HG03469 (cell line): ENCODE results near the gene ARHGAP22.

ENCODE experiments used
- ATAC-seq: cut with Tn5 transposase; IDR thresholded peaks from one replicate; pipeline ENCODE4 v1.9.1; 2021; ENCODE audit warnings: mild to moderate bottlenecking, moderate library complexity, moderate number of reproducible peaks; ENCODE audit not compliant: unreplicated experiment

Gene ARHGAP22

DNA sequence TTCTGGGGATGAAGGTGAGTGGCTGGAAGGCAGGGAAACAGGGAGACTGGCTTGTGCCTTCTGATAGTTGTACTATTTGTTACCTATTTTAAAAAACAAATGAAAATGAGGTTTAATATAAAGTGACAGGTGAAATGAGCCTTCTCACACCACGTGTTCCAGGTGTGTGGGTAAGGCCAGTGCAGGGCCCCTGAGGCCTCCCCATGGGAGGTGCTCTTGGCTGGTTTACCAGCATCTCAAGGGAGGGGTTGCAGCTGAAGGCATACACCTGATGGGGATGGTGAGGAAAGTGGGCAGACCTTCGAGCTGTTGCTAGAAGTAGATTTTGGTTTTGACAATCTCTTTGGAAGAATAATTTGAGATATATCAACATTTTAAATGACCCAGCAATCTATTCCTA lies 103.6 kb downstream of the ARHGAP22 start:
- ATAC-seq = no peak

- no peak for ATAC-seq
Measured at GRCh38 chr10:48500771-48501170, 104.1 kb downstream of the ARHGAP22 start.

- ATAC-seq = no peak
Measured at GRCh38 chr10:48498940-48499510, 105.8 kb downstream of the ARHGAP22 start.

DNA sequence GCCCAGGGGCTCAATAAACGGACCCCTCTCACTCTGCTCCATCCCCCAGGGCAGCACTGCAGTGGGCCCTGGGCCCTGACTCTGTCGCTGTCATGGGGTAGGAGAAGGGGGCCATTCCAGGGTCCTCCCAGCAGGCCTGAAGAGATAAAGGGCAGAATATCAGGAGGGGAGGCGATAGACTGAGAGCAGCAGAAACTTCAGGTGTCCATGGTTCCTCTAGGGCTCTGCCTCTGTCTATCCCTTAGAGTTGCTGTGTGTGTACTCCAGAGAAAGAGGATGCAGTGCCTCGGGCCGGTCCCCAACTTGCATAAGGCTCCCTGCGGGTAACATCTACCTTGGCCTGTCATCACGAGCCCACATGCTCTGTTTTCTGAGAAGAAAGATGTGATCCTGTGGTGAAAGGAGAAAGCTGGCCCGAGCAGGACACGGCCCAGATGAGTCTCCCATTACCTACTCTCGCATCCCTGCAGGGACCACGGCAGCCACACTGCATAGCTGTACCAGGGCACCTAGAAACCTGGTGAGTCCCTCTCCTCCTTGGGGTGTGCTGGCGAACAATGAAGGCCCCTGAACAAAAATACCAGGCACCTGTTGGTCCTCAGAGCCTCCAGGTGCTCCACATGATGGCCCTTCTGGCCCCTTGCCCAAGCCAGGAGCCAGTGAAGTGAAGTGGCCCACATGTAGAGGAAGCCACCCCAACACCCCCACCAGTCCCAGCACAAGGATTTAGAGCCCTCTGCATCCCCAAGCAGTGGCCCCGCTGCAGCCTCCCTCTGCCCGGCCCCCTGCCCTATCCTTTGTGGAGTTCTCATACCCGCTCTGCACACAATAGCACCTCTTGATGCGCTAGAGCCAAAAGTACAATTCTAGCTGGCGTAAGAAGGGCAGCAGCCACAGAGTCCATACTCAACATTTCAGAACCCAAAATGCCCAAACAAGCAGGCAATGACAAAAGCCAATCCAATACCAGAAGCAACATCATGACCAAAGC lies 106.8 kb downstream of the ARHGAP22 start:
- ATAC-seq = no peak

GRCh38 chr10:48496831-48497779 lies 107.8 kb downstream of the ARHGAP22 start:
- no peak for ATAC-seq

GRCh38 chr10:48496105-48496830 lies 108.6 kb downstream of the ARHGAP22 start:
- ATAC-seq = no peak

- no peak for ATAC-seq
Measured at GRCh38 chr10:48495282-48496045, 109.4 kb downstream of the ARHGAP22 start.

DNA sequence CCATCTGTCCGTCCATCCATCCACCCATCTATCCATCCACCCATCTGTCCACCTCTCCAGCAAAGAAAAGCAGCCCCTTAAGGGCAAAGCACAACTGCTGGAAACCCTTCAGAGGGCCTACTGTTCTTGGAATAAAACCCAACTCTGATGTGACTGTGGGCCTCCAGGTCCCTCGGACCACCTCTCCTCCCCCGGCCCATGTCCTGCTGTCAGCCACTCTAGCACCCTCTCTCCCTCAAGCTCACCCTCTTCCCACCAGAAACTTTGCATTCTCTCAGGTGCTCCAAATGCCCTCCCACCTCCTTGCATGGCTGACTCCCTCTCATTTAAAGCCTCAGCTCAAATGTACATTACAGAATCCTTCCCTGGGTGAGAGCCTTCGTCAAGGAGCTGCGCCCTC lies 110.3 kb downstream of the ARHGAP22 start:
- no peak for ATAC-seq

DNA sequence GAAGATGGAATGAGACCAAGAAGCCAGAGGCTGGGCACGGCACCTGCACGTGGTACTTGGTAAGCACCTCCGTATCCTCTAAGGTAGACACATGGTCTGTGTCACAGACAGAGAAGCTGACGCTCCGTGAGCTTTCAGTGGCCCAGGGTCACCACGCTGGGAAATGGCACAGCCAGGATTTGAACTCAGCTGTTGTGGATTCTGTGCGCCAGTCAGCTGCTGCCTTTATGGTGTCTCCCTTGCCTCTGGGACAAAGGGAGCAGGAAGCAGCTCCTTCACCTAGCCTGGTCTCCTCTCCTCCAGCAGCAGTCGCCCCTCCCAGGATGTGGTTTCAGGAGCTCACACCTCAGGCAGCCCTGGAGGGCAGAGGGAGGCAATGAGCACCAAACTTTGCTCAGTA lies 110.8 kb downstream of the ARHGAP22 start:
- no peak for ATAC-seq

GRCh38 chr10:48493083-48493871 lies 111.6 kb downstream of the ARHGAP22 start:
- ATAC-seq = no peak

DNA sequence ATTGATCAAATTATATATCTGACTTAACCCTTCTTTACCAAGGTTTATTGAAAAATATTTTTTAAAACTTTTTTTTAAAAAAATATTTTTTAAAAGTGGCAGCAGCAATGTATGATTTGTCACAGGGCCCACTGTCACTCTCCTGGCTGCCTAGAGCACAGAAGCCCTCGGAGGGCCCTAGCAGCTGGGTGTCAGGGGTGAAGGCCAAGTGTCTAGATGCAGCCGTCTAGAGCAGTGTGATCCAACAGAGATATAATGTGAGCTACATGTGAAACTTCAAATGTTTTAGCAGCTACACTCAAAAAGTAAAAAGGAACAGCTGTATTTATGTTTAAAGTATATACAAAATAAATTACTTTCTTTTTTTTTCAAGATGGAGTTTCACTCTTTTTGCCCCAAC lies 112.7 kb downstream of the ARHGAP22 start:
- no peak for ATAC-seq

- no peak for ATAC-seq
Measured at GRCh38 chr10:48491392-48492139, 113.3 kb downstream of the ARHGAP22 start.

GRCh38 chr10:48490946-48491345 lies 113.9 kb downstream of the ARHGAP22 start:
- no peak for ATAC-seq

DNA sequence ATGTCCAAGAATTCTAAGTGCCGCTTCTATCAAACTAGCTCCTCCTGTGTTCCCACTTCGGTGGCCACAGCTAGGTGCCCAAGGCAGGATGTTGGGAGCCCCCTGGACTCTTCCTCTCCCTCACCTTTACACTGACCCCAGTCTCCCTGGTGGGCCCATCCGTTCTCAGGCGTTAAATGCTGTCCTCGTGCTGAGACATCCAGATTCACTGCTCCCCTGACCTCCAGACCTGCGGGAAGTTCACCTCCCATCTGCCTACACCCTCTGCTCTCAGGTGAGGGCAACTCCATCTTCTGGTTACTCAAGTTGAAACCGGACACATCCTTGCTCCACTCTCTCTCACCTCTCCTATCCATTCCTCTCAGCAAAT lies 114.3 kb downstream of the ARHGAP22 start:
- no peak for ATAC-seq

- no peak for ATAC-seq
Measured at GRCh38 chr10:48489099-48489498, 115.8 kb downstream of the ARHGAP22 start.

GRCh38 chr10:48487244-48487643 lies 117.6 kb downstream of the ARHGAP22 start:
- ATAC-seq = no peak

GRCh38 chr10:48485711-48486110 lies 119.2 kb downstream of the ARHGAP22 start:
- ATAC-seq = no peak

DNA sequence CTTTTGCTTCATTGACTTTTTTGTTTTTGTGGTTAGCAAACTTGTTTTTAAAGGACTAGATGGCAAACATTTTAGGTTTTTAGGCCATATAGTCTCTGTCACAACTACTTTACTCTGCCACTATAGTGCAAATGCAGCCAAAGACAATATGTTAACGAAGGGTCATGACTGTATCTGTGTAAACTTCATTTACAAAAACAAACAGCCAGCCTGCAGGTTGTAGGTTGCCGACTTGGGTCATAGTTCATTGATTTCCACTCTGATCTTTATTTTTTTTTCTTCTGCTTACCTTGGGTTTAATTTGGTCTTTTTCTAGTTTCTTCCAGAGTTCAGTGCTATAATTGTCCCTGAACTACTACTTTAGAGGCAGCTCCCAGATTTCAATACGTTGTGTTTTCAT lies 120.0 kb downstream of the ARHGAP22 start:
- ATAC-seq = no peak
